ENCODE data around the gene ZNF219. TPM values are rescaled to one million over a fixed set of nuclear protein-coding genes. Genes with fewer than 3 reads are reported as not detected.
"Not testable (repeated sequence)": the region's sequence is repeated elsewhere in the genome, so short reads cannot be mapped to it uniquely, and the experiment has no call there.

Gene ZNF219
- total RNA-seq, 2 donors from 2014 or later, result 13.8 to 20.6 TPM

GRCh38 chr14:21049271-21049673, 49.2 kb downstream of the ZNF219 start:
- no peaks in the 10 kb centered on the region for H3K9me3 ChIP-seq (ENCODE audit: control insufficient read depth, low read length, poor library complexity, severe bottlenecking)
- Mint-ChIP-seq H3K4me3 (no peak overlapping the region), H3K27me3 (peaks cover 40% of the 10 kb centered on the region), H3K36me3 (ENCODE audit: low read depth) (peaks cover 2% of the 10 kb centered on the region), H3K27ac (no peak overlapping the region), H3K4me1 (peaks cover 22% of the 10 kb centered on the region)
- ATAC-seq, result no peak
- no peak for DNase-seq

- H3K9me3 ChIP-seq (ENCODE audit: control insufficient read depth, low read length, poor library complexity, severe bottlenecking), result no peaks in the 10 kb centered on the region
- Mint-ChIP-seq H3K27ac (no peak overlapping the region), H3K4me3 (no peak overlapping the region), H3K36me3 (ENCODE audit: low read depth) (peaks cover 2% of the 10 kb centered on the region), H3K27me3 (peaks cover 40% of the 10 kb centered on the region), H3K4me1 (peaks cover 20% of the 10 kb centered on the region)
- ATAC-seq (no peak), DNase-seq (no peak)
These were observed 49.8 kb downstream of the ZNF219 start for GRCh38 chr14:21048638-21049037.

GRCh38 chr14:21047378-21047781, 51.1 kb downstream of the ZNF219 start:
- no peak overlapping the region for H3K4me3 Mint-ChIP-seq
- H3K27me3 Mint-ChIP-seq, result peaks cover 38% of the 10 kb centered on the region
- H3K36me3 Mint-ChIP-seq (ENCODE audit: low read depth), result peaks cover 3% of the 10 kb centered on the region
- H3K27ac Mint-ChIP-seq, result no peak overlapping the region
- DNase-seq (no peak), ATAC-seq (no peak)
- H3K9me3 ChIP-seq (ENCODE audit: control insufficient read depth, low read length, poor library complexity, severe bottlenecking), result no peaks in the 10 kb centered on the region
- H3K4me1 Mint-ChIP-seq, result peaks cover 30% of the 10 kb centered on the region

- H3K36me3 Mint-ChIP-seq (ENCODE audit: low read depth), result peaks cover 4% of the 10 kb centered on the region
- H3K4me1 Mint-ChIP-seq, result peaks cover 34% of the 10 kb centered on the region
- H3K27ac Mint-ChIP-seq, result peak overlapping the region; percentile 92
- DNase-seq (no peak), ATAC-seq (peak; percentile 69)
- peak overlapping the region; percentile 36 for H3K4me3 Mint-ChIP-seq
- peaks cover 25% of the 10 kb centered on the region for H3K27me3 Mint-ChIP-seq
- H3K9me3 ChIP-seq (ENCODE audit: control insufficient read depth, low read length, poor library complexity, severe bottlenecking), result no peaks in the 10 kb centered on the region
These were observed 54.4 kb downstream of the ZNF219 start for GRCh38 chr14:21043974-21044618.

- no peak overlapping the region for H3K4me3 Mint-ChIP-seq
- ATAC-seq (no peak), DNase-seq (no peak)
- peaks cover 22% of the 10 kb centered on the region for H3K27me3 Mint-ChIP-seq
- peaks cover 34% of the 10 kb centered on the region for H3K4me1 Mint-ChIP-seq
- H3K27ac Mint-ChIP-seq, result peak overlapping the region; percentile 92
- no peaks in the 10 kb centered on the region for H3K9me3 ChIP-seq (ENCODE audit: control insufficient read depth, low read length, poor library complexity, severe bottlenecking)
- H3K36me3 Mint-ChIP-seq (ENCODE audit: low read depth), result peaks cover 4% of the 10 kb centered on the region
These were observed 55.0 kb downstream of the ZNF219 start for GRCh38 chr14:21043387-21043973.

GRCh38 chr14:21042918-21043317, 55.5 kb downstream of the ZNF219 start:
- DNase-seq (no peak), ATAC-seq (no peak)
- no peaks in the 10 kb centered on the region for H3K9me3 ChIP-seq (ENCODE audit: control insufficient read depth, low read length, poor library complexity, severe bottlenecking)
- peaks cover 34% of the 10 kb centered on the region for H3K4me1 Mint-ChIP-seq
- H3K36me3 Mint-ChIP-seq (ENCODE audit: low read depth), result peaks cover 4% of the 10 kb centered on the region
- peak overlapping the region; percentile 92 for H3K27ac Mint-ChIP-seq
- H3K4me3 Mint-ChIP-seq, result no peak overlapping the region
- peaks cover 17% of the 10 kb centered on the region for H3K27me3 Mint-ChIP-seq

GRCh38 chr14:21041676-21042433, 56.6 kb downstream of the ZNF219 start, which contains the start of gene RNASE7:
Gene RNASE7 (plus strand): TSS chr14:21042362. CDS start chr14:21042993, 631 bp downstream.
- DNase-seq (no peak), ATAC-seq (no peak)
- Mint-ChIP-seq H3K4me1 (peaks cover 34% of the 10 kb centered on the region), H3K27me3 (peaks cover 17% of the 10 kb centered on the region), H3K36me3 (ENCODE audit: low read depth) (peaks cover 4% of the 10 kb centered on the region), H3K27ac (peak within 1 kb of the TSS; percentile 92), H3K4me3 (no peak within 1 kb of the TSS)
- no peaks in the 10 kb centered on the region for H3K9me3 ChIP-seq (ENCODE audit: control insufficient read depth, low read length, poor library complexity, severe bottlenecking)

GRCh38 chr14:21040941-21041340, 57.5 kb downstream of the ZNF219 start:
- ATAC-seq, H3K27ac Mint-ChIP-seq: not testable (repeated sequence)

GRCh38 chr14:21040370-21040925, 58.0 kb downstream of the ZNF219 start:
- H3K4me1 Mint-ChIP-seq, result peaks cover 34% of the 10 kb centered on the region
- DNase-seq (no peak), ATAC-seq (no peak)
- no peak overlapping the region for H3K27ac Mint-ChIP-seq
- H3K36me3 Mint-ChIP-seq (ENCODE audit: low read depth), result peaks cover 4% of the 10 kb centered on the region
- no peaks in the 10 kb centered on the region for H3K9me3 ChIP-seq (ENCODE audit: control insufficient read depth, low read length, poor library complexity, severe bottlenecking)
- H3K4me3 Mint-ChIP-seq, result no peak overlapping the region
- H3K27me3 Mint-ChIP-seq, result peaks cover 21% of the 10 kb centered on the region

More at GRCh38 chr14:21040941-21041340, 57.5 kb downstream of the ZNF219 start:
- not testable (repeated sequence) for H3K9me3 ChIP-seq (ENCODE audit: control insufficient read depth, low read length, poor library complexity, severe bottlenecking); H3K36me3 Mint-ChIP-seq (ENCODE audit: low read depth); DNase-seq; H3K4me3 Mint-ChIP-seq
- H3K27me3 Mint-ChIP-seq, result peaks cover 17% of the 10 kb centered on the region
- peaks cover 34% of the 10 kb centered on the region for H3K4me1 Mint-ChIP-seq

Other genes with a start within 250 kb of the ZNF219 start
- not detected for gene RNASE3, start 207.3 kb downstream of the ZNF219 start, total RNA-seq
- gene RNASE2, start 143.2 kb downstream of the ZNF219 start, total RNA-seq, result 1 to 10 TPM in 1 of 2 donors, not detected in 1; 1.2 TPM
- 10 to 100 TPM; 76.6 to 91.2 TPM for gene METTL17, start 108.7 kb downstream of the ZNF219 start, total RNA-seq
- not detected for gene SLC39A2, start 99.4 kb downstream of the ZNF219 start, total RNA-seq
- gene NDRG2, start 73.6 kb downstream of the ZNF219 start, total RNA-seq, result 10 to 100 TPM; 29.8 to 38.2 TPM
- gene TPPP2, start 68.4 kb downstream of the ZNF219 start, total RNA-seq, result not detected
- not detected for gene RNASE13, start 63.8 kb downstream of the ZNF219 start, total RNA-seq
- not detected for gene RNASE7, start 56.3 kb downstream of the ZNF219 start, total RNA-seq
- not detected for gene RNASE8, start 40.8 kb downstream of the ZNF219 start, total RNA-seq
- gene ARHGEF40, start 28.4 kb downstream of the ZNF219 start, total RNA-seq, result 10 to 100 TPM; 12.0 to 17.3 TPM
- 1 to 10 TPM in 1 of 2 donors, not detected in 1; 1.3 TPM for gene TMEM253, start 2.4 kb upstream of the ZNF219 start, total RNA-seq
- not detected for gene OR5AU1, start 57.4 kb upstream of the ZNF219 start, total RNA-seq
- 100 to 1,000 TPM; 576 to 580 TPM for gene HNRNPC, start 170.8 kb upstream of the ZNF219 start, total RNA-seq
- under 1 TPM in 1 of 2 donors, not detected in 1; 0.94 TPM for gene RPGRIP1, start 181.4 kb upstream of the ZNF219 start, total RNA-seq